Nucleus accumbens (tissue), 56 donors: Measurements from ENCODE around the gene HNRNPD.
"Not testable (repeated sequence)": the region's sequence is repeated elsewhere in the genome, so short reads cannot be mapped to it uniquely, and the experiment has no call there.

Source experiments
- DNase-seq, 56 donors: peaks; one replicate each; lab custom pipeline; 2025; lab: John Stamatoyannopoulos, UW

Gene HNRNPD

DNA sequence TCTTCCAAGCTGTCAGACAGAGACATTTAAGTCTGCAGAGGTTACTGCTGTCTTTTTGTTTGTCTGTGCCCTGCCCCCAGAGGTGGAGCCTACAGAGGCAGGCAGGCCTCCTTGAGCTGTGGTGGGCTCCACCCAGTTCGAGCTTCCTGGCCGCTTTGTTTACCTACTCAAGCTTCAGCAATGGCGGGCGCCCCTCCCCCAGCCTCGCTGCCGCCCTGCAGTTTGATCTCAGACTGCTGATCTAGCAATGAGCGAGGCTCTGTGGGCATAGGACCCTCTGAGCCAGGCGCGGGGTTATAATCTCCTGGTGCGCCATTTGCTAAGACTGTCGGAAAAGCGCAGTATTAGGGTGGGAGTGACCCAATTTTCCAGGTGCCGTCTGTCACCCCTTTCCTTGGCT, 70.7 kb downstream of the HNRNPD start:
- not testable (repeated sequence) for DNase-seq
